Mucosa of rectum (tissue), 2 donors: Measurements from ENCODE around the gene UGT1A1.

Source experiments
- H3K27ac ChIP-seq, 2 donors: one replicate each; pipeline ENCODE4 v1.7.0; 2013; ENCODE audit warnings: inconsistent platforms in 2 of 2, low read depth in 2 of 2, low read length in 2 of 2
- H3K27me3 ChIP-seq, 2 donors: one replicate each; pipeline ENCODE4 v1.7.0; 2013; ENCODE audit warnings: low read length in 2 of 2; ENCODE audit not compliant: control insufficient read depth in 2 of 2, insufficient read depth in 2 of 2
- H3K36me3 ChIP-seq, 2 donors: one replicate each; pipeline ENCODE4 v1.7.0; 2013; ENCODE audit warnings: low read length in 2 of 2; ENCODE audit not compliant: control insufficient read depth in 2 of 2, insufficient read depth in 2 of 2
- H3K4me1 ChIP-seq, 2 donors: one replicate each; pipeline ENCODE4 v1.7.0; 2013; ENCODE audit warnings: low read length in 2 of 2, mild to moderate bottlenecking in 1 of 2; ENCODE audit not compliant: control insufficient read depth in 2 of 2, insufficient read depth in 2 of 2
- H3K4me3 ChIP-seq, 2 donors: one replicate each; pipeline ENCODE4 v1.7.0; 2013; ENCODE audit warnings: low read length in 2 of 2
- H3K9ac ChIP-seq, 2 donors: one replicate each; pipeline ENCODE4 v1.7.0; 2013; ENCODE audit warnings: low read length in 2 of 2, low read depth in 1 of 2, mild to moderate bottlenecking in 1 of 2
- H3K9me3 ChIP-seq, 2 donors: one replicate each; pipeline ENCODE4 v1.7.0; 2013; ENCODE audit warnings: low read length in 2 of 2; ENCODE audit not compliant: control insufficient read depth in 2 of 2
- donor health status: healthy.
- donor health status: Normal muscosa, but diverticular disease.

The UGT1A1 gene

GRCh38 chr2:233794128-233794658, 34.1 kb downstream of the UGT1A1 start:
- H3K9me3 ChIP-seq: no peaks in the 10 kb centered on the region
- no peak overlapping the region for H3K4me3 ChIP-seq
- H3K9ac ChIP-seq: no peak overlapping the region
- H3K4me1 ChIP-seq: no peaks in the 10 kb centered on the region
- no peaks in the 10 kb centered on the region for H3K36me3 ChIP-seq
- H3K27ac ChIP-seq: no peak overlapping the region
- peaks cover 0 to 3% of the 10 kb centered on the region in 2 donors for H3K27me3 ChIP-seq

GRCh38 chr2:233795735-233796171, 35.7 kb downstream of the UGT1A1 start:
- Histone ChIP-seq H3K36me3 (no peaks in the 10 kb centered on the region), H3K4me1 (no peaks in the 10 kb centered on the region), H3K9me3 (no peaks in the 10 kb centered on the region), H3K4me3 (no peak overlapping the region), H3K9ac (no peak overlapping the region), H3K27me3 (peaks cover 0 to 3% of the 10 kb centered on the region in 2 donors), H3K27ac (no peak overlapping the region)

GRCh38 chr2:233796254-233796653, 36.2 kb downstream of the UGT1A1 start:
- no peak overlapping the region for H3K27ac ChIP-seq
- peaks cover 0 to 3% of the 10 kb centered on the region in 2 donors for H3K27me3 ChIP-seq
- no peak overlapping the region for H3K9ac ChIP-seq
- H3K4me3 ChIP-seq: no peak overlapping the region
- H3K9me3 ChIP-seq: no peaks in the 10 kb centered on the region
- no peaks in the 10 kb centered on the region for H3K4me1 ChIP-seq
- no peaks in the 10 kb centered on the region for H3K36me3 ChIP-seq

- Histone ChIP-seq H3K9ac (no peak overlapping the region), H3K4me3 (no peak overlapping the region), H3K27me3 (peaks cover 0 to 4% of the 10 kb centered on the region in 2 donors)
Measured at GRCh38 chr2:233798335-233799086, 38.4 kb downstream of the UGT1A1 start.

GRCh38 chr2:233799087-233799665, 39.1 kb downstream of the UGT1A1 start:
- H3K4me3 ChIP-seq: no peak overlapping the region
- peaks cover 0 to 9% of the 10 kb centered on the region in 2 donors for H3K27me3 ChIP-seq
- H3K9ac ChIP-seq: no peak overlapping the region

More at GRCh38 chr2:233798335-233799086, 38.4 kb downstream of the UGT1A1 start:
- H3K27ac ChIP-seq: no peak overlapping the region
- no peaks in the 10 kb centered on the region for H3K36me3 ChIP-seq
- H3K9me3 ChIP-seq: no peaks in the 10 kb centered on the region
- no peaks in the 10 kb centered on the region for H3K4me1 ChIP-seq

DNA sequence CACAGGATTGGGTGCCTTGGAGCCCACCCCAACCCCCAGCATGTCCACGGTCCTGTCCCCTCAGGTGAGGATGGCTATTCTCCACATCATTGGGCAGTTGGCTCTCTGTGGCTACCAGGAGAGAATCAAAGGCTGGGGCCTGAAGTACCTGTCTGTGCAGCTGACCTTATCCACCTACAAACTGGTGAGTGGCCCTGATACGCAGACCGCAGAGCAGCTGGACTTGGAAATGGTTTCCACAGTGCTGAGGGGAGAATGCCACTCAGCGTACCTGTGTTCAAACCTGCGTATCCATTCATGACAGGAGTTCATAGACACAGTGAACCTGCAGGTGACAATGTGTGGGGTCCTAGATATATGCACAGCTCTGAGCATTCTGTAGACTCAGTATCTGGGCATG, 39.6 kb downstream of the UGT1A1 start:
- no peak overlapping the region for H3K27ac ChIP-seq
- no peak overlapping the region for H3K9ac ChIP-seq
- peaks cover 0 to 9% of the 10 kb centered on the region in 2 donors for H3K27me3 ChIP-seq
- no peak overlapping the region for H3K4me3 ChIP-seq
- H3K36me3 ChIP-seq: no peaks in the 10 kb centered on the region
- H3K9me3 ChIP-seq: no peaks in the 10 kb centered on the region
- H3K4me1 ChIP-seq: no peaks in the 10 kb centered on the region

More at GRCh38 chr2:233799087-233799665, 39.1 kb downstream of the UGT1A1 start:
- H3K9me3 ChIP-seq: no peaks in the 10 kb centered on the region
- no peaks in the 10 kb centered on the region for H3K4me1 ChIP-seq
- H3K36me3 ChIP-seq: no peaks in the 10 kb centered on the region
- H3K27ac ChIP-seq: no peak overlapping the region

- Histone ChIP-seq H3K4me3 (no peak overlapping the region), H3K4me1 (no peaks in the 10 kb centered on the region), H3K9me3 (no peaks in the 10 kb centered on the region), H3K36me3 (no peaks in the 10 kb centered on the region), H3K27me3 (peaks cover 0 to 9% of the 10 kb centered on the region in 2 donors), H3K9ac (no peak overlapping the region), H3K27ac (no peak overlapping the region)
Measured at GRCh38 chr2:233800208-233800607, 40.1 kb downstream of the UGT1A1 start.

DNA sequence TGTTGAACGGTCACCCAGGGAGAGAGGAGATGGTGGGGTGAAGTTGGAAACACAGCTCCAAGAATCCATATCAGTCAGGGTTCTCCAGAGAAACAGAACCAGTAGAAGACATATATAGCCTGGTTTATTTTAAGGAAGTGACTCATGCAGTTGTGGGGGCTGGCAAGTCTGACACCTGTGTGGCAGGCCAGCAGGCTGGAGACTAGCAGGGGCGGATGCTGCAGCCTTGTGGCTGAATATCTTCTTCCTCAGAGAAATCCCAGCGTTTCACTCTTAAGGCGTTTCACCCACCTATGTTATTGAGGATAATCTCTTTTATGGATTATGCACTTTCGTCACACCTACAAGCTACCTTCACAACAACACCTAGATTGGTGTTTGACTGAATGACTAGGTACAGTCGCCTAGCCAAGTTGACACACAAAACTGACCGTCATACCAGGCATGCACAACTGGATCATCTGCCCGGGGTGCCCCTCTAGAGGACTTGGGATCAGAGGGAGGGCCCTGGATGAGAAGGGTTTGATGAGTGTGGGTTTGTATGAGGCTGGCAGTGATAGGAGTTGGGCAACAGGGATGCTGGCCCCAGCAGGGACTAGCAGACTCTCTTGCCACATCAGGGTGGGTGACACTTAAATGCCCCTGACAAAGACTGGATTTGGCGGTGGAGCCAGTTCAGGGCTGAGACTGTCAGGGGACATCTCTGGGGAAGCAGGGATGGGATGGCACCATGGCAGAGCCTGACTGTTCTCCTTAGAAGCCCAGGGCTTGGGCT, 41.5 kb downstream of the UGT1A1 start:
- Histone ChIP-seq H3K27me3 (peaks cover 0 to 9% of the 10 kb centered on the region in 2 donors), H3K4me1 (no peaks in the 10 kb centered on the region), H3K9ac (no peak overlapping the region), H3K27ac (no peak overlapping the region), H3K9me3 (no peaks in the 10 kb centered on the region), H3K36me3 (no peaks in the 10 kb centered on the region), H3K4me3 (no peak overlapping the region)

- no peak overlapping the region for H3K9ac ChIP-seq
- peaks cover 0 to 9% of the 10 kb centered on the region in 2 donors for H3K27me3 ChIP-seq
- H3K4me3 ChIP-seq: no peak overlapping the region
- no peaks in the 10 kb centered on the region for H3K9me3 ChIP-seq
- H3K36me3 ChIP-seq: no peaks in the 10 kb centered on the region
- no peak overlapping the region for H3K27ac ChIP-seq
- H3K4me1 ChIP-seq: no peaks in the 10 kb centered on the region
Measured at GRCh38 chr2:233802132-233802815, 42.2 kb downstream of the UGT1A1 start.
